A549 (cell line): Measurements from ENCODE around the gene CCDC85B. TPM values are rescaled to one million over a fixed set of nuclear protein-coding genes. Genes with fewer than 3 reads are reported as not detected.

ENCODE experiments used
- ATAC-seq, 2 experiments: fragments of 200-7000 bp in 1 of 2; fragments of >200 bp in 1 of 2; cut with Nextera tagmentation in 1 of 2; cut with Tn5 transposase in 1 of 2; 3 replicates each; pipeline versions ENCODE4 v1.8.0 to v1.9.1; 2018 to 2020; ENCODE audit warnings: mild to moderate bottlenecking in 1 of 2, moderate library complexity in 1 of 2
- CTCF ChIA-PET: fragments of 300-600 bp; sonication (Branson Sonifier 250); formaldehyde crosslinking; extraction: SDS; loops from one replicate; lab custom pipeline; 2021; ENCODE audit warnings: antibody characterized with exemption, inconsistent platforms; lab: Yijun Ruan, JAX
- POLR2A ChIA-PET: fragments of 350-600 bp; formaldehyde crosslinking; extraction: SDS; loops from one replicate; lab custom pipeline; 2021; ENCODE audit warnings: antibody characterized with exemption, inconsistent platforms; lab: Yijun Ruan, JAX
- DNase-seq, 2 experiments: peaks; one replicate each; pipeline versions ENCODE4 v3.0.0 to v3.0.0-alpha.2; 2011 to 2016; ENCODE audit warnings: low read depth in 1 of 2, low spot score in 1 of 2
- FAIRE-seq: peaks from 2 replicates; lab custom pipeline; 2011; peaks lifted over from hg19 to GRCh38; lab: Jason Lieb, UNC
- H3K27ac ChIP-seq, 2 experiments: fragments of >200 bp; sonication (Bioruptor Twin); formaldehyde crosslinking; 3 replicates each; pipeline ENCODE4 v1.5.1; 2016 to 2017
- H3K4me1 ChIP-seq: fragments of >200 bp; sonication (Bioruptor Twin); formaldehyde crosslinking; 3 replicates; pipeline ENCODE4 v1.6.1; 2016
- H3K4me2 ChIP-seq: fragments of >200 bp; sonication (Bioruptor Twin); formaldehyde crosslinking; 3 replicates; pipeline ENCODE4 v1.6.1; 2016
- H3K4me3 ChIP-seq: fragments of >200 bp; sonication (Bioruptor Twin); formaldehyde crosslinking; 3 replicates; pipeline ENCODE4 v1.5.1; 2016
- H3K9me3 ChIP-seq: fragments of >200 bp; sonication (Bioruptor Twin); formaldehyde crosslinking; 3 replicates; pipeline ENCODE4 v1.6.1; 2016
- BHLHE40 ChIP-seq: IDR thresholded peaks from 2 replicates; pipeline ENCODE4 v1.6.1; 2012; ENCODE audit warnings: low read depth, low read length, inconsistent platforms
- CBX2 ChIP-seq: fragments of 200-600 bp; sonication (generic); IDR thresholded peaks from 2 replicates; pipeline ENCODE4 v1.6.1; 2016; ENCODE audit warnings: low read depth, mild to moderate bottlenecking, borderline replicate concordance
- CBX8 ChIP-seq: fragments of 200-600 bp; sonication (generic); IDR thresholded peaks from 2 replicates; pipeline ENCODE4 v1.6.1; 2016
- EHF ChIP-seq: fragments of 250-450 bp; sonication (Bioruptor Pico); IDR thresholded peaks from 2 replicates; pipeline ENCODE4 v1.5.0; 2020; ENCODE audit warnings: mild to moderate bottlenecking
- EHMT2 ChIP-seq: fragments of 200-600 bp; sonication (generic); IDR thresholded peaks from 2 replicates; pipeline ENCODE4 v1.6.1; 2016; ENCODE audit warnings: antibody characterized with exemption, low read depth, mild to moderate bottlenecking, moderate library complexity
- EP300 ChIP-seq, 2 experiments: fragments of >200 bp; sonication (Bioruptor Twin); formaldehyde crosslinking; IDR thresholded peaks; 2 replicates in 1 of 2; 3 replicates in 1 of 2; pipeline ENCODE4 v1.6.1; 2016 to 2017
- ESRRA ChIP-seq: fragments of 150-350 bp; IDR thresholded peaks from 2 replicates; pipeline ENCODE4 v1.6.1; 2014; ENCODE audit warnings: mild to moderate bottlenecking, low read length, borderline replicate concordance
- FOSB ChIP-seq: fragments of 250-450 bp; sonication (Bioruptor Pico); IDR thresholded peaks from 2 replicates; pipeline ENCODE4 v1.5.0; 2020; ENCODE audit warnings: mild to moderate bottlenecking, moderate library complexity
- FOSL2 ChIP-seq, 2 experiments: fragments of 450-650 bp in 1 of 2; fragments of >200 bp in 1 of 2; sonication (Bioruptor Twin) in 1 of 2; formaldehyde crosslinking; IDR thresholded peaks; 2 replicates each; pipeline versions ENCODE4 v1.5.0 to v1.6.1; 2016 to 2020; ENCODE audit warnings: mild to moderate bottlenecking in 1 of 2, moderate library complexity in 1 of 2
- HOXA7 ChIP-seq: fragments of 250-450 bp; sonication (Bioruptor Pico); IDR thresholded peaks from 2 replicates; pipeline ENCODE4 v1.5.0; 2020; ENCODE audit warnings: mild to moderate bottlenecking, moderate library complexity
- HOXB13 ChIP-seq: fragments of 250-450 bp; sonication (Bioruptor Pico); IDR thresholded peaks from 2 replicates; pipeline ENCODE4 v1.5.0; 2020; ENCODE audit warnings: low read depth, mild to moderate bottlenecking, moderate library complexity
- KDM1A ChIP-seq: fragments of 200-600 bp; sonication (generic); IDR thresholded peaks from 2 replicates; pipeline ENCODE4 v1.6.1; 2016; ENCODE audit warnings: low read depth, mild to moderate bottlenecking
- NPAS2 ChIP-seq: fragments of 250-450 bp; sonication (Bioruptor Pico); IDR thresholded peaks from 2 replicates; pipeline ENCODE4 v1.8.0; 2022; ENCODE audit warnings: mild to moderate bottlenecking, moderate library complexity, borderline replicate concordance
- NR3C1 ChIP-seq: fragments of >200 bp; sonication (Bioruptor Twin); formaldehyde crosslinking; IDR thresholded peaks from 3 replicates; pipeline ENCODE4 v1.6.1; 2017
- TP53 ChIP-seq: fragments of 250-450 bp; sonication (Bioruptor Pico); IDR thresholded peaks from 2 replicates; pipeline ENCODE4 v1.5.0; 2021; ENCODE audit warnings: mild to moderate bottlenecking, moderate library complexity
- ZC3H11A ChIP-seq: fragments of 450-650 bp; IDR thresholded peaks from 2 replicates; pipeline ENCODE4 v1.6.1; 2014; ENCODE audit warnings: antibody characterized with exemption, mild to moderate bottlenecking
- ZFP36 ChIP-seq: fragments of 450-650 bp; IDR thresholded peaks from 2 replicates; pipeline ENCODE4 v1.6.1; 2014; ENCODE audit warnings: borderline replicate concordance; ENCODE audit not compliant: partially characterized antibody
- WGBS: methylation state at CpG from one replicate; pipeline ENCODE4 v1.1.6; 2017; ENCODE audit errors: missing lambda C conversion rate; 5-methylcytosine and 5-hydroxymethylcytosine counted together
- polyA plus RNA-seq, 4 experiments: library from polyadenylated mRNA; depleted of rRNA in 3 of 4; stranded (reverse); fragments of >200 nt; fragmentation: RNase III in 1 of 4; extraction: RNeasy Plus Mini Kit Qiagen cat#74134 plus additional on column Dnase treatment in 1 of 4; gene quantifications; 2 replicates in 3 of 4; 3 replicates in 1 of 4; pipeline ENCODE4 v1.2.3, GENCODE V29; 2011 to 2017
- TF ChIP-seq, protein P1 (sequence below): fragments of >200 bp; sonication (Bioruptor Twin); formaldehyde crosslinking; IDR thresholded peaks from 2 replicates; pipeline ENCODE4 v1.6.1; 2016
- TF ChIP-seq, protein P2 (sequence below): IDR thresholded peaks from 2 replicates; pipeline ENCODE4 v1.6.1; 2012

The CCDC85B gene
- polyA plus RNA-seq, 2 of the 4 experiments (the other 2 are of a cell fraction), result 7.3 to 27.5 TPM

DNA sequence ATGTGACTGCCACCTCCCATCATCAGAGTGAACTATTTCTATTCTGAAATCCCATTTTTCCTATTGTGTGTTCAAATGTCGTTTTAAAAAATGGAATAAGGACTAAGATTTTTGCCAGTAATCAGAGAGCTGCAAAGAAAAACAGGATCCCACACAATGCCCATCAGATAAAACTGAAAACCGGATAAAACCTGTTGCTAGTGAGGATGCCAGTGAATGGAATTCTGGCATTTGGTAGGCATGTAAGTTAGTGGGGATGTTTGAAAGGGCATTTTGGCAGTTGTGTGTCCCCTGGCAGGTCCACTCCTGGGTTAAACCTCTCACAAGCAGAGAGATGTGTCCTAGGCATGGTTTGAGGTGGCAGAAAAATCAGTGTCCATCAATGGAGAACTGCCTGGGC, 34.9 kb downstream of the CCDC85B start:
- no peak for DNase-seq
- no peak for TF ChIP-seq ZFP36
- no peak for TF ChIP-seq ESRRA
- no peak for TF ChIP-seq CBX2
- no peak for TF ChIP-seq ZC3H11A
- TF ChIP-seq HOXA7 (CRISPR knock-in tag), result no peak
- no peak for TF ChIP-seq FOSB (CRISPR knock-in tag)
- no peak for TF ChIP-seq FOSL2 (IDR thresholded peaks at IDR 0.05)
- TF ChIP-seq FOSL2 (CRISPR knock-in tag; IDR thresholded peaks at IDR 0.05), result no peak
- no peak for TF ChIP-seq NPAS2 (CRISPR knock-in tag)
- no peak for TF ChIP-seq EP300 (IDR thresholded peaks at IDR 0.05)
- no peak for TF ChIP-seq BHLHE40
- TF ChIP-seq, protein P1, sequence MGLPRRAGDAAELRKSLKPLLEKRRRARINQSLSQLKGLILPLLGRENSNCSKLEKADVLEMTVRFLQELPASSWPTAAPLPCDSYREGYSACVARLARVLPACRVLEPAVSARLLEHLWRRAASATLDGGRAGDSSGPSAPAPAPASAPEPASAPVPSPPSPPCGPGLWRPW, result no peak
- no peak for TF ChIP-seq EHMT2
- TF ChIP-seq KDM1A, result no peak
- TF ChIP-seq, all 56 proteins: peak for 0
- WGBS, result 59% methylated on average over 2 of the region's 2 CpGs
- POLR2A ChIA-PET, result no interaction called here
- H3K4me2 ChIP-seq, result no peak overlapping the region
- FAIRE-seq (no peak), ATAC-seq (no peak)
- CTCF ChIA-PET, result interaction anchor here (0.8 to 31.6 kb wide), 2 partner anchors 12 to 32 kb away, joined by 3 to 618 read pairs; partner anchors contain the start of genes CCDC85B, FIBP and FOSL1
- no peak overlapping the region for H3K27ac ChIP-seq
- H3K4me3 ChIP-seq, result no peak overlapping the region
- peaks cover 6% of the 10 kb centered on the region for H3K4me1 ChIP-seq
- H3K9me3 ChIP-seq, result no peaks in the 10 kb centered on the region

DNA sequence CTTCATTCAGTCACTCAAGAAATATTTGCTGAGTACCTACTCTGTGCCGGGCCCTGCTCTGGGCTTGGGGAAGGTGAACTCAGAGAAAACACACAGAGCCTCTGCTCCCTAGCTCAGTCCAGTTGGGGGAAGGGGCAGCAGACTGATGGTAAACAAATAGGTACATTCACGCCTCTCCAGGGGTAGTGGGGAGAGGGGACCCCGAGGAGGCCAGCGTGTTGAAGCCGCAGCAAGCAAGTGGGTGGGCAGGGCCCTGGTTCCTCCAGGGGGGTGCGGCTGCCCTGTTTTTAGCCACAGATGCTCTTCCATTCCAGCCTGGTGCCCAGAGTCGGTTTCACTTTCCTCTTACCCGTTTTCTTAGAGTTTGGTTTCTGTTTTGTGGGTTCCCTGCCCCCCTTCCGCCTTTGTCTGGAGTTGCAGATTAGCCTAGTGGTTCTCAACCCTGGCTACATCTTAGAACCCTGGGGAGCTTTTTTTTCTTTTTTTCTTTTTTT, 37.5 kb downstream of the CCDC85B start:
- Histone ChIP-seq H3K4me3 (no peak overlapping the region), H3K9me3 (no peaks in the 10 kb centered on the region), H3K4me1 (peaks cover 8% of the 10 kb centered on the region; the same call in 1 of the 3 replicates), H3K4me2 (no peak overlapping the region), H3K27ac (no peak overlapping the region)
- DNase-seq, result no peak
- ChIA-PET POLR2A (no interaction called here), CTCF (interaction anchor here (1.2 to 1.4 kb wide), 4 partner anchors 9 to 148 kb away, joined by 3 to 4 read pairs (median 3); partner anchors contain the start of gene MUS81)
- 72% methylated on average over 9 of the region's 9 CpGs for WGBS
- no peak for TF ChIP-seq FOSL2 (IDR thresholded peaks at IDR 0.05)
- no peak for TF ChIP-seq FOSL2 (CRISPR knock-in tag; IDR thresholded peaks at IDR 0.05)
- TF ChIP-seq, protein P1, result no peak
- TF ChIP-seq EHMT2, result no peak
- TF ChIP-seq HOXB13 (CRISPR knock-in tag), result no peak
- TF ChIP-seq HOXA7 (CRISPR knock-in tag), result no peak
- TF ChIP-seq TP53, result no peak
- no peak for TF ChIP-seq CBX2
- 0 out of 6 replicates have a peak, but pooled peaks of 1 of the 2 experiments have one; percentile 10 for ATAC-seq
- no peak for FAIRE-seq

DNA sequence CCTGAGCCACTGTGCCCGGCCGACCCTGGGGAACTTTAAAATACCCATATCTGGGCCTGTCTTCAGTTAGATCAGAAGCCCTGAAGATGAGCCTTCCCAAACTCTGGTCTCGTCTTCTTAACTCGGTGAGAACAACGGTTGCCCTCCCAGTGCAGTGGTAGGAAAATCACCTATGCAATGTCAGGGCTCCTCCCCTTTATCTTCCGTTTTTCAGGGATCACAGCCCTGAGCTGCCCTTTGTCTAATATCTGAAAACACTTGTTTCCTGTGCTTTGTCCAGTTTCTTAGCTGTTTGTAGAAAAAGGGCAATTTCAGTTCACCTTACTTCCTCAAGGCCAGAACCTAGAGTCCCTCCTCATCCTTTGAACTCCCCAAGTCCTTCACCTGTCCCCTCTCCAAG, 38.2 kb downstream of the CCDC85B start:
- H3K27ac ChIP-seq, result no peak overlapping the region
- H3K4me1 ChIP-seq, result peaks cover 9% of the 10 kb centered on the region; the same call in 1 of the 3 replicates
- no peak for FAIRE-seq
- H3K4me3 ChIP-seq, result no peak overlapping the region
- ATAC-seq, result no peak
- ChIA-PET CTCF (interaction anchor here (0.9 to 1.4 kb wide), 3 partner anchors 16 to 149 kb away, joined by 3 to 4 read pairs (median 3); no protein-coding TSS in a partner anchor), POLR2A (no interaction called here)
- WGBS, result 89% methylated on average over 6 of the region's 6 CpGs
- no peak for TF ChIP-seq FOSB (CRISPR knock-in tag)
- TF ChIP-seq TP53, result no peak
- TF ChIP-seq NR3C1, result no peak
- TF ChIP-seq, protein P2, sequence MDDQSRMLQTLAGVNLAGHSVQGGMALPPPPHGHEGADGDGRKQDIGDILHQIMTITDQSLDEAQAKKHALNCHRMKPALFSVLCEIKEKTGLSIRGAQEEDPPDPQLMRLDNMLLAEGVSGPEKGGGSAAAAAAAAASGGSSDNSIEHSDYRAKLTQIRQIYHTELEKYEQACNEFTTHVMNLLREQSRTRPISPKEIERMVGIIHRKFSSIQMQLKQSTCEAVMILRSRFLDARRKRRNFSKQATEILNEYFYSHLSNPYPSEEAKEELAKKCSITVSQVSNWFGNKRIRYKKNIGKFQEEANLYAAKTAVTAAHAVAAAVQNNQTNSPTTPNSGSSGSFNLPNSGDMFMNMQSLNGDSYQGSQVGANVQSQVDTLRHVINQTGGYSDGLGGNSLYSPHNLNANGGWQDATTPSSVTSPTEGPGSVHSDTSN, result no peak
- no peak for TF ChIP-seq ESRRA
- no peak for TF ChIP-seq EHF (CRISPR knock-in tag)
- TF ChIP-seq CBX8, result no peak
- TF ChIP-seq, all 56 proteins: peak for 0
- Histone ChIP-seq H3K4me2 (no peak overlapping the region), H3K9me3 (no peaks in the 10 kb centered on the region)
- no peak for DNase-seq
